GM18951 (cell line): Measurements from ENCODE around the gene GPR142.
"Not testable (repeated sequence)": the region's sequence is repeated elsewhere in the genome, so short reads cannot be mapped to it uniquely, and the experiment has no call there.

Source experiments
- POLR2A ChIP-seq: IDR thresholded peaks from 4 replicates; pipeline ENCODE4 v1.6.1; 2011; ENCODE audit warnings: mild to moderate bottlenecking; ENCODE audit not compliant: insufficient read length, insufficient read depth; ENCODE audit errors: extremely low read depth
- in situ Hi-C: fragments of 300-500 bp; cut with MboI; formaldehyde crosslinking; loops from one replicate; pipeline ENCODE4 v1.12.0; 2022; ENCODE audit warnings: low sequenced_read_pairs, mixed read lengths, inconsistent platforms; ENCODE audit not compliant: unreplicated experiment

GPR142 gene

GRCh38 chr17:74394275-74394950, 27.1 kb downstream of the GPR142 start:
- in situ Hi-C loops, result no loop called here
- no peak for TF ChIP-seq POLR2A

GRCh38 chr17:74394977-74395376, 27.7 kb downstream of the GPR142 start:
- no peak for TF ChIP-seq POLR2A
- in situ Hi-C loops, result no loop called here

- no peak for TF ChIP-seq POLR2A
- in situ Hi-C loops, result no loop called here
These were observed 29.3 kb downstream of the GPR142 start for GRCh38 chr17:74396567-74396966.

GRCh38 chr17:74402048-74402447, 34.7 kb downstream of the GPR142 start:
- in situ Hi-C loops, result no loop called here
- TF ChIP-seq POLR2A, result no peak

- no peak for TF ChIP-seq POLR2A
- in situ Hi-C loops, result no loop called here
These were observed 36.3 kb downstream of the GPR142 start for GRCh38 chr17:74403512-74404137.

- TF ChIP-seq POLR2A, result no peak
- in situ Hi-C loops, result no loop called here
These were observed 36.9 kb downstream of the GPR142 start for GRCh38 chr17:74404218-74404617.

- in situ Hi-C loops, result no loop called here
- no peak for TF ChIP-seq POLR2A
These were observed 37.5 kb downstream of the GPR142 start for GRCh38 chr17:74404789-74405188.

GRCh38 chr17:74405311-74405710, 38.0 kb downstream of the GPR142 start:
- in situ Hi-C loops, result not testable (repeated sequence)

- no peak for TF ChIP-seq POLR2A
- in situ Hi-C loops, result no loop called here
These were observed 40.1 kb downstream of the GPR142 start for GRCh38 chr17:74407384-74407783.

GRCh38 chr17:74408262-74408661, 41.0 kb downstream of the GPR142 start:
- in situ Hi-C loops, result no loop called here
- TF ChIP-seq POLR2A, result no peak

GRCh38 chr17:74408815-74409214, 41.5 kb downstream of the GPR142 start:
- no peak for TF ChIP-seq POLR2A
- in situ Hi-C loops, result no loop called here

- TF ChIP-seq POLR2A, result no peak
- in situ Hi-C loops, result no loop called here
These were observed 42.7 kb downstream of the GPR142 start for GRCh38 chr17:74410001-74410443.

GRCh38 chr17:74412581-74412980, 45.3 kb downstream of the GPR142 start:
- TF ChIP-seq POLR2A, result no peak
- in situ Hi-C loops, result no loop called here

- TF ChIP-seq POLR2A, result no peak
- in situ Hi-C loops, result no loop called here
These were observed 46.2 kb downstream of the GPR142 start for GRCh38 chr17:74413491-74413890.
